GM12872 (cell line): ENCODE results near the gene RHOBTB1.

ENCODE experiments used
- TF ChIP-seq, protein P1 (sequence below): IDR thresholded peaks from 3 replicates; pipeline ENCODE4 v1.5.1; 2011; ENCODE audit warnings: low read depth, mild to moderate bottlenecking, low read length, moderate library complexity; ENCODE audit not compliant: insufficient read depth

The RHOBTB1 gene, protein sequence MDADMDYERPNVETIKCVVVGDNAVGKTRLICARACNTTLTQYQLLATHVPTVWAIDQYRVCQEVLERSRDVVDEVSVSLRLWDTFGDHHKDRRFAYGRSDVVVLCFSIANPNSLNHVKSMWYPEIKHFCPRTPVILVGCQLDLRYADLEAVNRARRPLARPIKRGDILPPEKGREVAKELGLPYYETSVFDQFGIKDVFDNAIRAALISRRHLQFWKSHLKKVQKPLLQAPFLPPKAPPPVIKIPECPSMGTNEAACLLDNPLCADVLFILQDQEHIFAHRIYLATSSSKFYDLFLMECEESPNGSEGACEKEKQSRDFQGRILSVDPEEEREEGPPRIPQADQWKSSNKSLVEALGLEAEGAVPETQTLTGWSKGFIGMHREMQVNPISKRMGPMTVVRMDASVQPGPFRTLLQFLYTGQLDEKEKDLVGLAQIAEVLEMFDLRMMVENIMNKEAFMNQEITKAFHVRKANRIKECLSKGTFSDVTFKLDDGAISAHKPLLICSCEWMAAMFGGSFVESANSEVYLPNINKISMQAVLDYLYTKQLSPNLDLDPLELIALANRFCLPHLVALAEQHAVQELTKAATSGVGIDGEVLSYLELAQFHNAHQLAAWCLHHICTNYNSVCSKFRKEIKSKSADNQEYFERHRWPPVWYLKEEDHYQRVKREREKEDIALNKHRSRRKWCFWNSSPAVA

DNA sequence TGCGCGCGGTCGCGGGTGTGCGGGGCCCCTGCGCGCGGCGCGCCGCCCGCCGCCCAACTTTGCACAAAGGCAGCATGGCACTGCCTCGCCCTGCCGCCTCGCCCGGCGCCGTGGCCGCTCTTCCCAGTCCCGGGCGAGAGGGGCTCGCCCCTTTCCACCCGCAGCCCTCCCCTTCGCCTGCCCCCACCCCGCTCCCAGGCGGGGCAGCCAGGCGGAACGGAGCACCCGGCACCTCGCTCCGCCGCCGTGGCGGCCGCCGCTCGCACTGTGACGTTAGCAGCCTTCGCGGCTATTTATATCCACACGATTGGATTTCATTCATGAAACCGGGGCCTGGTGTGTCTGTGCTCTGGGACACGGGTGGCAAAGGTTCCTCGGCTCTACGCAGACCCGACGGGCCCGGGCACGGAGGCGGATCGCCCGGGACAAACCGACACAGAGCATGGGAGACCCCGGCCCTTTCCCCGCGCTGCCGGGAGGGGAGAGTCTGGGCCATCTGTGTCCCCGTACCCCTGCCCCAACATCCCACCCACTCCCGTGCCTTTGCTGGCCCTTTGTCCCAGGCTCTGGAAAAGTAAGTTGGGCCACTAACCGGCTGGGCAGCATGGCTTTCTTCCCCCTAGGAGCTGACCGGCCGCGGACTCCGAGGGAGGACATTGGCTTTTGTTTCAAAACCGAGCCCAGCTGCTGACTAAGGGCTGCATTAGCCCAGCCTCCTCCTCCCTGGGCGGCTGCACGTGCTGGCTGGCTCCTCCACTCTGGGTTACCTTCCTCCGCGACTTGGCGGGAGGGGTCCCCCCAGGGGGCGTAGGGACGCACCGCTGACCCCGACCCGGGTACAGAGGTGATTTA is at the start of gene RHOBTB1:
Gene RHOBTB1, minus strand, starts transcription at position 128 of the 852 bp plus-strand sequence. CDS start 32,643 bp downstream, outside the sequence.
- TF ChIP-seq, protein P1, sequence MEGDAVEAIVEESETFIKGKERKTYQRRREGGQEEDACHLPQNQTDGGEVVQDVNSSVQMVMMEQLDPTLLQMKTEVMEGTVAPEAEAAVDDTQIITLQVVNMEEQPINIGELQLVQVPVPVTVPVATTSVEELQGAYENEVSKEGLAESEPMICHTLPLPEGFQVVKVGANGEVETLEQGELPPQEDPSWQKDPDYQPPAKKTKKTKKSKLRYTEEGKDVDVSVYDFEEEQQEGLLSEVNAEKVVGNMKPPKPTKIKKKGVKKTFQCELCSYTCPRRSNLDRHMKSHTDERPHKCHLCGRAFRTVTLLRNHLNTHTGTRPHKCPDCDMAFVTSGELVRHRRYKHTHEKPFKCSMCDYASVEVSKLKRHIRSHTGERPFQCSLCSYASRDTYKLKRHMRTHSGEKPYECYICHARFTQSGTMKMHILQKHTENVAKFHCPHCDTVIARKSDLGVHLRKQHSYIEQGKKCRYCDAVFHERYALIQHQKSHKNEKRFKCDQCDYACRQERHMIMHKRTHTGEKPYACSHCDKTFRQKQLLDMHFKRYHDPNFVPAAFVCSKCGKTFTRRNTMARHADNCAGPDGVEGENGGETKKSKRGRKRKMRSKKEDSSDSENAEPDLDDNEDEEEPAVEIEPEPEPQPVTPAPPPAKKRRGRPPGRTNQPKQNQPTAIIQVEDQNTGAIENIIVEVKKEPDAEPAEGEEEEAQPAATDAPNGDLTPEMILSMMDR, result no peak

DNA sequence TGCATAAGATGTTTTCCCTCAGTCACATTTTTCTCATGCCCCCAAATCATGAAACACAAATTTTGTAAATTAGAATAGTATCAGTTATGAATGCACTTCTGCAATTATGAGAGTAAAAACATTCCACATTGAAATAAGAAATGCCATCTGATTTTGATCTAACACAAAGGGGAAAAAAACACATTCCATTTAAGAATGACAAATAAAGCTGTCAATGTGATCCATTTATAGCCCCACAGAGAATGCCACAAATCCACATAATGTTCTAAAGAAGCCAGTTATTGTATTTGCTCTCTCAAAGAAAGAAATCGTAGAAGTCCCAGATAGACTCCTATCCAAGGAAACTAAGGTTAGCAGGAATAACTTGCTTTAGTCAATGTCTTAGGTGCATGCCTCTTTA is 48.7 kb upstream of the RHOBTB1 start:
- TF ChIP-seq, protein P1, result no peak

DNA sequence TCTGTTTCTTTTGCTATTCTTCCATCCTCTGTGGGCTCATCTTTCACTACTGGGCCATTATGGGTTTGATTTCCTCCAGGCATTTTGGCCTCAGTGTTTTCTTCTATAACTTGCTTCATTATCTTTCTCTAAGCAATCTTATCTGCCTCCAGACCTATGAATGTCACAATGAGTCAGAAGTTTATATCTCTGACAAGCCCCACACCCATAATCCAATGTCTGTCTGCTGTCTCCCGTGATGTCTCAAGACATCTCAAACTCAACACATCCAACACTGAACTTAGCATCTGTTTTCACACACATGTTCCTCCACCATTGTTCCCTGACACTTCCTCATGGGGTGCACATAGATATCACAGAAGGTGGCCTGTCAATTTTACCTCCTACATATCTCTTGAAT is 46.7 kb upstream of the RHOBTB1 start:
- TF ChIP-seq, protein P1, result no peak

DNA sequence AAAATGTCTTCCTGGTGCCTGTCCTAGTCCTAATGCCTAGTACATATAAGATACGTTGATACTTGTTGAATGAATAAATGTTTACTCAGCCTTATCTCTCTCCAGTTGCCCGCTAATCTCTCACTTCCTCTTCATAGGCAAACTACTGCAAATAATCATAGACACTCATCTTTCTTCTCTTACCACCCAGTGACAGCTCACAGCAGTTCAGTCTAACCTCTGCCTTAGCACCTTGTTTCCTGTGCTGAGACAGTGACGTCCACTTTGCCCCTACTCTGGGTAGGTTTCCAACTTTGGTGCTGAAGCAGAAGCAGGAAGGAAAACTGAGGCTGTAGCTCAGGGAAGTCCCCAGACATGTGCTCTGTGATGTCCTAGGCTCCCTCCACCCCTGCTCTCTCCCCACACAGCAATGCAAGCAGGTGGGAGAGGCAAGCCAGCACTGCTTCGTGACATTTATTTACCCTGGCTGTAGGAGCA is 45.5 kb upstream of the RHOBTB1 start:
- TF ChIP-seq, protein P1, result no peak

DNA sequence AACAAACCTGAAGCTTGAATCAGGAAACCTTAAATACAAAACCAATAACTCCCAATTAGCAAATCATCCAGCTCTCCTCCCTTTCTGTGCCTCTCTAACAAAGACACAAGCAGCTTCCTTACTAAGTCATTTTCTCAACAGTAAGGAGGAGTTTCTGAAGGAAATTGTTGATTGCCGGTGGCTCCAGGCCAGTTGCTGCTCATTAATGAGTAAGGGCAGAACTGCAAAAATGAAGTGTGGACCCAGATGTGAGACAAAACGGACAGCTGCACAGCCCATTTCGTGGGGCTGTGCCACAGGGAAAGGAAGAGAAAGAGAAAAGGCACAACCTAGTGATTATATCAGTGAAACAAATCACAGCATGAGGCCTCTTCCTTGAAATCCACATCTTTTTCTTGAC is 42.8 kb upstream of the RHOBTB1 start:
- TF ChIP-seq, protein P1, result no peak

DNA sequence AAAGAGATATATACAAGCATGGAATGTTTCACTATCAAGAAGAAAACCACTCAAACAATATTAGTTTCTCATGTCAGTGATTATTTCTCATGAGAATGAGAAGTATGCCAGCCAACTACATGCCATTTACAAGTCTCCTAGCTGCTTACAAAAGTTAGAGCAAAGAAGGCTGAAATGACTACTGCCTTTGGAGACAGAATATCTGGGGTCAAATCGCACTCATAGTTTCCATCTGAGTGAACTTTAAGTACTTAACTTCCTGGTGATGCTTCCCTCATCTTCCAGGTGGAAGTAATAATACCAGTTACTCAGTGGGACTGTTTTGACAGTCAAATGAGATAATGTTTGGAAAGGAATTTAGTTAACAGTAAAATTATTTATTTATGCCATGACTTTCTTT is 42.0 kb upstream of the RHOBTB1 start:
- TF ChIP-seq, protein P1, result no peak

DNA sequence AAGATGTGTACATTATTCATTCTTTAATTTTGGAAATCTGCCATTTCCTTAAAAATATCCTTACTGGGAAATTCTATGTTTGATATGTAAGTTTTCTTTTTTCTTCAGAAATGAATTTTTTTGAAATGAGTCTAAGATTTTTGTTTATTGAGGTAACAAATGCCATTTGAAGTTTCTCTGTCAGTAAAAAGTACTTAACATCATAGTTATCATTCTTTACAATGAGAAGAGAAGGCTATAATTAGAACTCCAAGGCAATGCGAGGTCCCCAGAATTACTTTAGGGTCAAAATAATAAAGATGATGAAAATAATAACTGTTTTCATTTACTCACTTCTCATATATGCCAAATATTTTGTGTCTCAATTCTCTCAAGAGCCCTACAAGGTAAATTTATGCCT is 37.0 kb upstream of the RHOBTB1 start:
- TF ChIP-seq, protein P1, result no peak
